Smooth muscle cell (in vitro differentiated cells): ENCODE results near the gene LCMT1. TPM values are rescaled to one million over a fixed set of nuclear protein-coding genes. Genes with fewer than 3 reads are reported as not detected.

Experiments used
- DNase-seq: peaks from one replicate; lab custom pipeline; 2025; ENCODE audit not compliant: unreplicated experiment; lab: John Stamatoyannopoulos, UW
- H2AFZ ChIP-seq: fragments of 200-600 bp; sonication (generic); 2 replicates; pipeline ENCODE4 v1.6.0; 2016; ENCODE audit warnings: antibody characterized with exemption, low read depth, mild to moderate bottlenecking
- H3F3A ChIP-seq: fragments of 200-600 bp; sonication (generic); 2 replicates; pipeline ENCODE4 v1.6.0; 2017; ENCODE audit warnings: antibody characterized with exemption, low read depth
- H3K27ac ChIP-seq: fragments of 200-600 bp; sonication (generic); 2 replicates; pipeline ENCODE4 v1.5.1; 2016; ENCODE audit warnings: low read depth, mild to moderate bottlenecking
- H3K27me3 ChIP-seq: fragments of 200-600 bp; sonication (generic); 2 replicates; pipeline ENCODE4 v1.6.1; 2016; ENCODE audit warnings: low read depth, mild to moderate bottlenecking
- H3K36me3 ChIP-seq: fragments of 200-600 bp; sonication (generic); 2 replicates; pipeline ENCODE4 v1.5.1; 2016; ENCODE audit warnings: low read depth
- H3K4me1 ChIP-seq: fragments of 200-600 bp; sonication (generic); 2 replicates; pipeline ENCODE4 v1.5.1; 2016; ENCODE audit warnings: low read depth
- H3K4me2 ChIP-seq: fragments of 200-600 bp; sonication (generic); 2 replicates; pipeline ENCODE4 v1.6.0; 2016; ENCODE audit warnings: mild to moderate bottlenecking
- H3K4me3 ChIP-seq: fragments of 200-600 bp; sonication (generic); 2 replicates; pipeline ENCODE4 v1.5.1; 2016; ENCODE audit warnings: mild to moderate bottlenecking
- H3K79me2 ChIP-seq: fragments of 200-600 bp; sonication (generic); 2 replicates; pipeline ENCODE4 v1.6.0; 2016; ENCODE audit warnings: low read depth, mild to moderate bottlenecking
- H3K9ac ChIP-seq: fragments of 200-600 bp; sonication (generic); 2 replicates; pipeline ENCODE4 v1.6.0; 2016; ENCODE audit warnings: low read depth
- H3K9me3 ChIP-seq: fragments of 200-600 bp; sonication (generic); replicated peaks from 2 replicates; pipeline ENCODE4 v1.5.1; 2016; ENCODE audit warnings: low read depth
- H4K20me1 ChIP-seq: fragments of 200-600 bp; sonication (generic); 2 replicates; pipeline ENCODE4 v1.6.0; 2016; ENCODE audit warnings: low read depth
- WGBS: methylation state at CpG from one replicate; pipeline ENCODE4 v1.1.7; 2016; ENCODE audit warnings: low lambda C conversion rate; 5-methylcytosine and 5-hydroxymethylcytosine counted together
- polyA plus RNA-seq: library from polyadenylated mRNA; unstranded; fragments of >200 nt; fragmentation: Nextera tagmentation; extraction: Ambion mirVana; gene quantifications from 2 replicates; pipeline ENCODE4 v1.2.1, GENCODE V29; 2016
- total RNA-seq: library from RNA; depleted of rRNA; stranded (reverse); fragments of >200 nt; gene quantifications from 2 replicates; pipeline ENCODE4 v1.2.3, GENCODE V29; 2014
- TF ChIP-seq, protein P1 (sequence below): fragments of 200-600 bp; sonication (generic); IDR thresholded peaks from 2 replicates; pipeline ENCODE4 v1.5.1; 2017; ENCODE audit warnings: borderline replicate concordance, mild to moderate bottlenecking, antibody characterized with exemption; ENCODE audit not compliant: insufficient read depth, poor library complexity, severe bottlenecking

Gene LCMT1
- total and polyA plus RNA-seq, 2 experiments from 2014 or later, result 52.5 to 57.6 TPM

DNA sequence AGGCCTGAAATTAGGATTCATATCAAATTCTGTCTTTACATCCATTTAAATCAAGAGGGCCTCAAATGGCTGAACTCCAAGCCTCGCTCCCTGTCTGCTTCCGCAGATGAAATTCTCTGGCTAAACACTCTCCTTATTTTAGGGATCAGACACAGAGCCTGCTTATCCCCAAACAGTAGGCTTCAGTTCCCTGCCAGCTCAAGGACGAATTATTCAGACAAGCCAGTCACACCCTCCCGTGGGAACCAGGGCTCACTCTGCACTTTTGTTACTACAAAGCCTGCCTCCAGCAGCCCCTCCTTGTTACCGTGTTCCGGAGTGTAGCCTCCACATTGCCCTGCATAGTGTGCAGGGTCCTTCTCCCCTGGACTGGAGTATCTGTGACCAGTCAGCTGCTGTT is 46.6 kb upstream of the LCMT1 start:
- Histone ChIP-seq H3K36me3 (no peaks in the 10 kb centered on the region), H3K27me3 (peaks cover 61% of the 10 kb centered on the region), H2AFZ (no peak overlapping the region), H3K4me1 (no peaks in the 10 kb centered on the region), H3K4me2 (no peak overlapping the region), H3K9me3 (no peaks in the 10 kb centered on the region), H4K20me1 (no peaks in the 10 kb centered on the region), H3K79me2 (no peaks in the 10 kb centered on the region), H3K9ac (no peak overlapping the region), H3F3A (no peaks in the 10 kb centered on the region), H3K4me3 (no peak overlapping the region), H3K27ac (no peak overlapping the region)
- 76% methylated on average over 6 of the region's 6 CpGs for WGBS
- TF ChIP-seq, protein P1, sequence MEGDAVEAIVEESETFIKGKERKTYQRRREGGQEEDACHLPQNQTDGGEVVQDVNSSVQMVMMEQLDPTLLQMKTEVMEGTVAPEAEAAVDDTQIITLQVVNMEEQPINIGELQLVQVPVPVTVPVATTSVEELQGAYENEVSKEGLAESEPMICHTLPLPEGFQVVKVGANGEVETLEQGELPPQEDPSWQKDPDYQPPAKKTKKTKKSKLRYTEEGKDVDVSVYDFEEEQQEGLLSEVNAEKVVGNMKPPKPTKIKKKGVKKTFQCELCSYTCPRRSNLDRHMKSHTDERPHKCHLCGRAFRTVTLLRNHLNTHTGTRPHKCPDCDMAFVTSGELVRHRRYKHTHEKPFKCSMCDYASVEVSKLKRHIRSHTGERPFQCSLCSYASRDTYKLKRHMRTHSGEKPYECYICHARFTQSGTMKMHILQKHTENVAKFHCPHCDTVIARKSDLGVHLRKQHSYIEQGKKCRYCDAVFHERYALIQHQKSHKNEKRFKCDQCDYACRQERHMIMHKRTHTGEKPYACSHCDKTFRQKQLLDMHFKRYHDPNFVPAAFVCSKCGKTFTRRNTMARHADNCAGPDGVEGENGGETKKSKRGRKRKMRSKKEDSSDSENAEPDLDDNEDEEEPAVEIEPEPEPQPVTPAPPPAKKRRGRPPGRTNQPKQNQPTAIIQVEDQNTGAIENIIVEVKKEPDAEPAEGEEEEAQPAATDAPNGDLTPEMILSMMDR, result no peak
- DNase-seq, result no peak

- no peak for DNase-seq
- Histone ChIP-seq H4K20me1 (no peaks in the 10 kb centered on the region), H3K9ac (no peak overlapping the region), H2AFZ (no peak overlapping the region), H3K4me2 (no peak overlapping the region), H3K79me2 (no peaks in the 10 kb centered on the region), H3K27me3 (peaks cover 71% of the 10 kb centered on the region), H3K4me1 (no peaks in the 10 kb centered on the region), H3K9me3 (no peaks in the 10 kb centered on the region), H3K27ac (no peak overlapping the region), H3K36me3 (no peaks in the 10 kb centered on the region), H3F3A (no peaks in the 10 kb centered on the region), H3K4me3 (no peak overlapping the region)
- TF ChIP-seq, protein P1, result no peak
- 91% methylated on average over 8 of the region's 8 CpGs for WGBS
Measured at GRCh38 chr16:25065899-25066298, 45.6 kb upstream of the LCMT1 start.

DNA sequence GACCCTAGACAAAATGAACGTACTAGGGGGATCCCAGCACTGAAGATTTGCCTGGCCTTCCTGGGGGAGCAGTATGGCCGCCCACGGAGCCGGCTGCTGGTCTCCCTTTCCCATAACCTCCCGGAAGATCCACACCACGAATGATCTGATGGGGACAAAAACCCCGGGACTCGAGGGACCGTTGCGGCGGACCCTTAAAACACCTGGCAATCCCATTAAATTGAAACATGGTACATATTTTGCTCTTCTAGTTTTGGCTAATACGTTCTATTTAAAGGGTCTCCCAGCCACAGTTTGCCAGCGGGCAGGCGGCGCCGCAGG is 45.2 kb upstream of the LCMT1 start:
- peak overlapping the region; percentile 84 for H3K4me2 ChIP-seq
- DNase-seq, result no peak
- H3K36me3 ChIP-seq, result no peaks in the 10 kb centered on the region
- no peak overlapping the region for H3K27ac ChIP-seq
- H4K20me1 ChIP-seq, result no peaks in the 10 kb centered on the region
- 59% methylated on average over 16 of the region's 16 CpGs for WGBS
- TF ChIP-seq, protein P1, result no peak
- H3F3A ChIP-seq, result no peaks in the 10 kb centered on the region
- no peaks in the 10 kb centered on the region for H3K79me2 ChIP-seq
- peak overlapping the region; percentile 66 for H3K4me3 ChIP-seq
- no peak overlapping the region for H3K9ac ChIP-seq
- H3K4me1 ChIP-seq, result no peaks in the 10 kb centered on the region
- no peaks in the 10 kb centered on the region for H3K9me3 ChIP-seq
- peak overlapping the region; percentile 31 for H2AFZ ChIP-seq
- peaks cover 74% of the 10 kb centered on the region for H3K27me3 ChIP-seq

DNA sequence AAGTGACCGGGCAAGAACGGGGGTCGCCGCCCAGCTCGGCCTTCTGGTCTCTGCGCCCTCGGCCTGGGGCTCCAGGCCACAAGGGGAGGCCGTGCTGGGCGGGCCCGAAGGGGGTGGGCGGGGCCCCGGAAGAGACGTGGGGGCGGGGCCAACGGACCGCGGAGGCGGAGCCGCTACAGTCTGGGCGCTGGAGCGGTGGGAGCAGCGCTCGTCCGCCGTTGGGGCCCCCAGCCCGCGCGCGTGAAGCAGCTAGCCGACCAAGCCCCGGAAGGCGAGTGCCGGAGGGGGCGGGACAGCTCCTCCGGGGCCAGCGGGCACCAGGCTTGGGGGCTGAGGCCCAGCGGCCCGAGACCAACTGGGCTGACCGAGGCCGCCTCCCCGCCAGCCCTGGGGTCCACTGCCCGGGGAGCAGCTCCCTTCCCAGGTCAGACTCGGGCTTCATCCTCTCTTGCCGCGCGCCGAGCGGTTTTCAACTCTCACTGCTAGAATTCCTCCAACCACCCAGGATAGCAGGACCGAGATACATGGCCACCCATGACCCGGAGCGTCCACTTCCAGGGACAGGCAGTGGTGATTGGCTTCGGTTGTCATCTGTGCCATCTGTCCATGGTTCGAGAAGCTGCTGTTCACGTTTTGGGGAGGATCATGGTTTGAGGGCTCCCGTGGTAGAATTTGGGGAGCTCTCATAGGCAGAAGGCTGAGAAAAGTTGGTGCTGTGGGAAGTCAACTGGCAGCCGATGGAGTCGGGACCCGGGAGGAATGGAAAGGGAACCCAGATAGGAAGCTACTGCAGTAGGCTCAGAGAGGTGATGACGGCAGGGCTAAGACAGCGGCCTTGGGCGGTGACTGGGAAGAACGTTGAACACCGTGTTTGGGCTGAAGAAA is 44.6 kb upstream of the LCMT1 start:
- WGBS, result 8% methylated on average over 46 of the region's 63 CpGs

More for the DNA sequence above, 44.6 kb upstream of the LCMT1 start:
- H3F3A ChIP-seq, result no peaks in the 10 kb centered on the region
- TF ChIP-seq, protein P1, result no peak
- H3K9me3 ChIP-seq, result no peaks in the 10 kb centered on the region
- no peaks in the 10 kb centered on the region for H3K79me2 ChIP-seq
- H3K4me2 ChIP-seq, result peak overlapping the region; percentile 84
- H3K36me3 ChIP-seq, result no peaks in the 10 kb centered on the region
- H4K20me1 ChIP-seq, result no peaks in the 10 kb centered on the region
- peak; percentile 33 for DNase-seq
- no peak overlapping the region for H3K27ac ChIP-seq
- peak overlapping the region; percentile 25 for H3K9ac ChIP-seq
- peak overlapping the region; percentile 66 for H3K4me3 ChIP-seq
- H3K4me1 ChIP-seq, result no peaks in the 10 kb centered on the region
- peaks cover 74% of the 10 kb centered on the region for H3K27me3 ChIP-seq
- H2AFZ ChIP-seq, result peak overlapping the region; percentile 31
